HK-2 (cell line): ENCODE results near the gene INPP4B.

Source experiments
- DNase-seq: peaks from one replicate; pipeline ENCODE4 v3.0.0-alpha.2; 2018; ENCODE audit not compliant: unreplicated experiment

Gene INPP4B

DNA sequence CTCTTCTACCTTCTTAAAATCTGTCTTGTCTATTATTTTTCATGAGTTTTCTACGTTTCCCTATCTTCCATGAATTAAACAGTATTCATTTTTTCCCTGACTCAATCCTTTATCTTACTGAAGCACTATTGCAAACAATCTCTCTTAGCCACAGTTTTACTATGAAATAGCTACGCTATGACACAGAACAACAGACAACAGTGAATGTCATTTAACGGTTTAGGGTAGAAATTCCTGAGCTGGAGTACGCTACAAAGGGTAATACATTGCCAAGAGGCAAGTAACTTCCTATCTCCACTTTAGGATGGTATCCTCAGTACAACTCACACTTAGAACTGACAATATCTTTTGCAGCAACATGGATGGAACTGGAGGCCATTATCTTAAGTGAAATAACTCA, 552.6 kb downstream of the INPP4B start:
- DNase-seq: no peak

DNA sequence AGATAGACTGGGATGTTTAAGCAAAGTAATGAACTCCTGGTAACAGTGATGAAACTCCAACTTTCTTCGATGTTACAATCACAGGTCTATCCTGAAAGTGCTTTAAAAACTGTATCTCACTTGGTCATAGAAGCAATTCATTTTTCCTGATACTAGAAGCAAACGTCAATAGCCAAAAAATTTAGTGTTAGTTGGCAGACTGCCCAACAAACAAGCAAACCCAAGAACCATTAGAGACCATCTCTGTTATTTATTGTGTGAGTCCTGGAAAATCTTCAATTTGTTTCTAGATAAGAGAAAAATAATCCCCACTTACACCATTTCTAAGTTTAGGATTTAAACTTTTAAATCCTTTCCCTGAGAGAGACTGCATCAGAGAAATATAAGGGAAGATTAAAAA, 553.9 kb downstream of the INPP4B start:
- no peak for DNase-seq

DNA sequence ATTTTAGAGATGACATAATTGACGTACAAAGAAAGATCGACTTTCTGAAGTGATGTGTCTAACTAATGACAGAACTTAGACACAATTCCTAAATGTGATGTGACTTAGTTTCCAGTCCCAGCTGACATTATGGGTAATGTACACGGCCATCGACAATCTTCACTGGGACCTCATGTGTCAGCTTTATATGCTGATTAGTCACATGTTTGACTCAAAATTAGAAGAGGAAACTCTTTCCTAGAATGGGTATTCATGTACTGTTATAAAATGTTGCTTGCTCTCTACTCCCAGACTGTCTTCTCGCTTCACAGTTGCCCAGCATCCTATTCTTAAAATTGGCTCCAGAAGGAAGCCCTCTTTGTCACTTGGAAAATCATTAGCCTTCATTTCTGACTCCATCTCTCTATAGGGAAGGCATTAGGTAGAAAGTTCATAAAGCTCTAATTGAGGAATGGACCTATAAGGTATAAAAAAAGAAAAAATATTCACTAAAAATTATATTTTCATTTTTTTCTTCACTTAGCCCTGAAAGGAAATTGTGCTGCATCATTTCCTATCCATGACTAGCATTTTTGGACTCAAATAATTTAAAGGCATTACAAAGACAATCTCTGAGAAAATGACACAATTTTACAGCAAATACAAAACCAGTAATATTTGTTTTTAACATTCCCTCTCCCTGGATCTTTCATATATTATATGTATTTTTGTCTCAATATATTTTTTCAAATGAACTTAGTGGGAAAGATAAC, 554.6 kb downstream of the INPP4B start:
- no peak for DNase-seq

DNA sequence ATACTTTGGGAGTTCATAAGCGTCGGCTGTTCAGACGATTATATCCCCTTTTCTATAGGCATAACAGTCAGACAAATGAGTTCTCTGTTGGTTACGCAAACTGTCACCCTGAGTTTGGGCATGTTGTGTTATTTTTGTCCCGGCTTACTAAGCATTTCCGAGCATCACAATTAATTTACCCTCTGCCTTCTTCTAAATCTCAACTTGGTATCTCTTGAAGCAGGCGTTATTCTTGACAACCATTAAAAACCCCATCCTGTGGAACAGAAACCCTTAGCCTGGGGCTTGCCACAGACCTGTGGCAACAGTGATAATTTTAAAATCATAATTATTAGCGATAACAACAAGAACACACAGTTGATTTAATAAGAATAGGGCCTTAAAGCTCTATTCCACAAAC, 558.7 kb downstream of the INPP4B start:
- DNase-seq: no peak

DNA sequence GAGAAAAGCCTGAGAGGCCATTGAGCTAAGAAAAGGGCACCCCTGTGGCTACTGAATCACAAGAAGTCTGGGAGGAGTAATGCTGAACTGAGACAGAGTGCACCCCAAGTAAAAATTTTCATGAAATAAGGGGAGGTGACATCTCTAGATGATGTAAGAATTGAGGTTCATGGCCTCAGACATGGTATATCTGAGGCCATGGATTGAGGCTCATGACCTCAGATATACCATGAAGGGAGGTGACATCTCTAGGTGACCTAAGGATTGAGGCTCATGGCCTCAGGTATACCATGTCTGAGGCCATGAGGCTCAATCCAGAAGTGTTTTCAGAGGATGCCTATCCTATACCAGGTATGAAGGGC, 560.9 kb downstream of the INPP4B start:
- DNase-seq: no peak

DNA sequence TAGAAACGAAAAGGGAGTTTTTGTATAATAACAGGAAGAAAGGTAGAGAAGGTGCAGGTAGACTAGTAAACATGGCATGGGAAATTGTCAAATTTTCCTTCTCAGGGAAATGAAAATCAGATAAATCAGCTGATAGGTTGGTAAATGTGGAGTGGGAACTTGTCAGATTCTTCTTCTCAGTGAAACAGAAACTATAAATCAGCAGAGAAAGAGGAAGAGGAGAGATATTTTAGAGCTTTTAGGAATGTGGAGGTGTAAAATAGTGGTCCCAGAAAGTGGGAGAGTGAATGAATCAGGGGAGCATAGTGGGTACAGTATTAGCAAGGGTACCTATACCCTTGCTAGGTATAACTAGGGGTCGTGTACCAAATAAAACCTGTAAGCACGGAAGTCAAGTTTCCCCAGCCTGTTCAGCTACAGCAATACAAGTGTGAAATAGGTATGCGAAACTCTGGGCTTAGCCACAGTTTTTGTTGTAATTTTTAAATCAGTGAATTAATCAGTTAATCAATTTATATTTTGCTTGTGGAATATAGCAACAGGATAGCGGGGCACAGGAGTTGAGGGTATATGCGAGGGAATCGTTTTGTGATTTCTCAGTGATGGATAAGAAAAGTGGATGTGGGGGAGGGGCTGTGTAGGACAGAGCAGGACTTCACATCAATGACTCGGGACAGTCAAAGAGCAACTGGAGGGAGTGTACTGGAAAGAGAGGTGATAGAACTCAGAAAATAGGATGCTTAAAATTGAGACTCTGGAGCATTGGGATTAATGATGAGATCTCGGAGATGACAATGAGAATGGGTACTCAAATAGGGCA, 561.5 kb downstream of the INPP4B start:
- no peak for DNase-seq

DNA sequence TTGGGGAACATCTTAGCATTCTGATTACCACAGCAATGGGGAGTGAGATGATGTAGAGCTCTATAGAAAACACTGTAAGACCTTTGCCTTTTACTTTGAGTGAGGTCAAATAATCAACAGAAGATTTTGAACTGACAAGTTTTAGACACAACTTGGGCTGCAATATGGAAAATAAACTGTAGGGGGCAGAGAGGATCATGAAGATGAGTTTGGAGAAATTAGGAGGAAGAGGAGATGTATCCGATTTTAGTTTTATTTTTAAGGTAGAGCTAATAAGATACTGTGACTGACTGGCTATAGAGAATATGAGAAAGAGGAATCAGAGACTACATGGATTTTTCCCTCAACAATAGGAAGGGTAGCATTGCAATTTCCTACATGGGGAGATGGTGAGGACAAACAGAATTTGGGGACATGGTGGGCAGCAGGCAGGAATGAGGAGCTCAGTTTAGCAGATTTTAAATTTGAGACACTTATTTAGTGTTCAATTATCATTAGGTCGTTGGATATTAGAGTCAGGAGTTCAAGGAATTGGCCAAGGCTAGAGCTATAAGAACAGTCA, 563.1 kb downstream of the INPP4B start:
- no peak for DNase-seq

DNA sequence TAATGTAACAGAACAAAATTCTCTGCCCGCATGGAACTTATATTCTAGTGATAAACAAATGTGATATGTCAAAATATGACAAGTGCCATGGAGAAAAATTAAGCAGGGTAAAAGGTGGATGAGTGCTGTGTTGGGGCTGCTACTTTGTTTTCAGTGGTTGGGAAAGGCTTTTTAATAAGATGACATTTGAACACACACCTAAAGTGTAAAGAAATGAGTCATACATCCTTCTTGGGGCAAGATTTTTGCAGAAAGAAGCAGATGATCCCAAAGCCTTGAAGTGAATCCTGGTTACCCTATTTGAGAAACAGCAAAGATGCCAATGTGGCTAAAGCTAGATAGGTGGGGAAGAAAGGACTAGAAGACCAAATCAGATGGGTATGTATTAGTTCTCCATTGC, 564.1 kb downstream of the INPP4B start:
- DNase-seq: no peak

DNA sequence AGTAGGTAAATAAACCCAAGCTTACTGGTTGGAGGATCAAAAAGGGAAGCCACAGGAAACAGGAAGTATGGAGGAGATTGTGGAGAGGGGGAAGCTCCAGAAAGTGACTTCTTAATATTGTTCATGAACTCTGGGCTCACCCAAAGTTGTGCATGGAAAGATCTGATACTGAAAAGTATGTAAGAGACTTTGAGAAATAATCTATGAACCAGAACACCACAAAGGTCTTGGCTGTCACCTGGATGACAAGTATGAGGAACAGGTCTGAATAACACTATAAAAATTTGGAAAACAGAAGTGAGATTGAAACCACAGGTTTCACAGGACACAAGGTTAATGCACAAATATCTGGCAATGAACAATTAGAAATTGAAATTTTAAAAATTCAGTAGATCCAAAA, 567.4 kb downstream of the INPP4B start:
- DNase-seq: no peak

DNA sequence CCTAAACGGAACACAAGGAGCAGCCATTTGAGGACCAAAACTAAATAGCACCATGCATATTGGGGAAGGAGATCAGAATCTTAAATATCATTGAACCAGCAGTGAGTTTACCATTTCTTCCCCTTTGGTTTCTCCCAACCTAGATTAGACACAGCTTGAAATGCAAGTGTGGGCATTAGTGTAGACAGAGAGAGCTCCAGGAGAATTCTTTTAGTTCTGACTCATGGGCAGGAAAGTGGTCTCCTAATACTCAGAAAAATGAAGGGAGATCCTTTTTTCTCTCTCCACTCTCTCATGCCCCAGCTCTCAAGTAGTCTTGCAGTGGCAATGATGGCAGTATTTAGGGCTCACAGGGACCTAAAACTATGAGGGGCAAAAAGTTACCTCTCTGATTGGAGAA, 567.9 kb downstream of the INPP4B start:
- no peak for DNase-seq

DNA sequence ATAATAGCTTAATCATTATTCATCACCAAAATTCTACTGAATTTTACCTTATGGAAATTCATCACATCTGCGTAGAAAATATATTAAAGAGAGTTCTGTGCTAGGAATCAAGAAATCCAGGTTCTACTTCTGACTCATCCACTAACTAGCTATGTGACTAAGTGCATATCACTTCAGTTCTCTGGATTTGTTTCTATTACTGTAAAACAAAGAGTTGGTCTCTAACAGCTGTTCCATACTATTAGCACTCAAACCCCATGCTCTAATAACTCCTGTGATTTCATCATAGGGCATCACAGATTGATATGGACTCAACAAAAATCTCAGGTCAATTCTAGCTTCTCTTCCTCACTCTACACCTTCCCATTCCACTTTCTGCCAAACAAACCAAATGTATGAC, 572.0 kb downstream of the INPP4B start:
- DNase-seq: no peak

DNA sequence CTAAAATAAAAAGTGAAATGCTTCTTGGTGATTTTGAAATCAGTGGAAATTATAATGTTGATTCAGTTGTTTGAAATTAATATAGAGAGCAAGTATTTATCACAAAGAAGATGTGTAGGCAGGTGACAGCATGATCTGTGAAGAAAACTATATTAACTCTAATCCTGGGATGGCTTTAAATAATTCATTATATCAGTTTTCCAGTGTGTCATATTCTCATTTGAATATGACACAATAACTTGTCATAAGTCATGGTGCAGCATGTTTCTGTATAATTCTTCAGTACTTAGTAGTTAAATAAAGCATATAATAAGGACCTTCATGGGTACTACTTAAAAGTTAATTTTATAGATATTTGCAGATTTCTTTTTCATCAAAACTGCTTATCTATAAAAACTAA, 573.6 kb downstream of the INPP4B start:
- no peak for DNase-seq

DNA sequence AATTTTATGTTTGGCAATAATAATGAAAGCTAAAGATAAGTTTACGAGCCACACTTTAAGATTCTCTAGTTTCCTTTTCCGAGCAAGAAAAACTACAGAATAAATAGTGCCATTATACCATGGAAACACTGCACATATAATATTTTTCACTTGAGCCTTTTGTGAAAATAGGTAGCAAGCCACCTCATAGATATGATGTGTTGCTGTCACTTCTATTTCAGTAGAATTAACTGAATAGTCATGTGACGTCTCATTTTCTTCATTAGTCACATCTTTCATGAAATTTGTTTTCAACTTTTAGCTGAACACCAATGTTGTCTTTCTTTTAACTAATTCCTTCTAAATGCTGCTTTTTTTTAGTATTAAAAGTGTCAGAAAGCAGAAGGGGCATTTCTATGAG, 574.3 kb downstream of the INPP4B start:
- DNase-seq: no peak

DNA sequence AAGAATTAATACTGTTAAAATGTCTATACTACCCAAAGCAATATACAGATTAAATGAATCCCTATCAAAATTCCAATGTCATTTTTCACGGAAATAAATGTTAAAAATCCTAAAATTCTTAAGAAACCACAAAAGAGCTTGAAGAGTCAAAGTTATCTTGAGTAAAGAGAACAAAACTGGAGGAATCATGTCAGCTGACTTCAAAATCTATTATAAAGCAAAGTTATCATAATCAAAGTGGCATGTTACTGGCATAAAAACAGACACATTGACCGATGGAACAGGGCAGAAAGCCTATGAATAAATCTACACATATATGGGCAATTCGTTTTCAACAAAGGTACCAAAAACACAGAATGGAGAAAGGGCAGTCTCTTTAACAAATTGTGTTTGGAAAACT, 579.0 kb downstream of the INPP4B start:
- no peak for DNase-seq

DNA sequence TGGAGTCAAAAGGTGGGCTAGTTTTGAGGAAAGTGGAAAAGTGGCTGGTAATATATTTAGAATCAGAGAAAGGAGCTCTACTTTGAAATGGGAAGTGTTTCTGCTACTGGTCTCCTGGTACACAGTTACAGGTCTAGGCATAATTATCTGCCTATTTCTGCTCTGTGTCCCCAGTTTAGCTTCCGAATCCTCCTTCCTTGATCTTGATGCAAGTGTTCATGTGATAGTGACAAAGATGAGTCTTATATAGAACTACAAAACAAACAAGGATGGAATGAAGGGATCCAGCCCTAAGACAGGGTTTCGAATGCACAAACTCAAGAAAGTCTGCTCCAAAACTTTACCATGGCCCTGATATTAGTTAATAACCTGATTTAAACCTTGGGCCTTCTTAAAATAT, 580.2 kb downstream of the INPP4B start:
- no peak for DNase-seq

DNA sequence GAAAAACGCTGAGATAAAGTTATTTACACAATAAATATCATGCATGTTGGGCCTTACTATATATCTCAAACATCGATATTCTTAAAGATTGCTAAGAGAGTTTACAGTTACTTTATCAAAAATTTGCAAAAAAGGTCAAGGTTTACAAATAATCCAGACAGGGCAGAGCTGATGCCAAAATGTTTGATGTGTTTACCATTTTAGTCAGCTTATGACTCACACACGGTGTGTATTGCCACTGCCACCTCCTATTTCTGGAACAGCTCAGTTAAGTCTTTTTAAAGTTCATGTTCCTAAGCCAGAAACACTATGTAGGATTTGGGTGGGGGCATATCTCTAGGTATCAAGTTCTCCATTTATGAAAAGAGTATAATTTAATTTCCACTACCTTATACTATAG, 580.6 kb downstream of the INPP4B start:
- DNase-seq: no peak

DNA sequence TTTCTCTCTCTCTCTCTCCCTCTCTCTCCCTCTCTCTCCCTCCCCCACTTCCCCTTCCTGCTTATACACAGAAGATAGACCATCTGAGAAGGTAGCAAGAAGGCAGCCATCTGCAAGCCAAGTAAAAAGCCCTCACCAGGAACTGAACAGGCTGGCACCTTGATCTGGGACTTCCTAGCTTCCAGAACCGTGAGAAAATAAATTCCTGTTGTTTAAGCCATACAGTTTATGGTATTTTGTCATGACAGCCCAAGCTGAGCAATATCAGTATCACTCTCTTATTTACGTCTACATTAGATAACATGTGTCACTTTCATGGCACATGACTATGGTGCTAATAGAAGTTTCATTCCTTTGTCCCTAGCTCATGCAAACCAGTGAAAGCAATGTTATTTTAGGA, 581.1 kb downstream of the INPP4B start:
- no peak for DNase-seq

DNA sequence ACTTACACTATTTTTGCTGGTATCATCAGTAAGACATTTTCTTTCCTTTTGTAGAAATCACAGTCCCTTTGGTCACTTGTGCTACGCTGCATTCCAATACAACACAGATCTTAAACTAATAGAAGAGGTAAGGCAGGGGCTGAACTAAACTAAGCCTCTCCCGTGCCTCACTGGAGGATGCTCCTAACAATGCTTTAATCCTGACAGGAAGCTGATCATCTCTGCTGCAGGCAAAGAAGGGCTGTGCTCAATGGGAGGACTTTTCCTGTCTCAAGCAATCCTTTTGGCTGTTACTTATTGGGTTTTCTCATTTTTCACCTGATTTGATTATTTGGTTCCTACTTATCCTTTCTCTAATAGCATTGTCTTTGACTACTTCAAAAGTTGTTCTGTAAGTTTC, 583.1 kb downstream of the INPP4B start:
- no peak for DNase-seq

DNA sequence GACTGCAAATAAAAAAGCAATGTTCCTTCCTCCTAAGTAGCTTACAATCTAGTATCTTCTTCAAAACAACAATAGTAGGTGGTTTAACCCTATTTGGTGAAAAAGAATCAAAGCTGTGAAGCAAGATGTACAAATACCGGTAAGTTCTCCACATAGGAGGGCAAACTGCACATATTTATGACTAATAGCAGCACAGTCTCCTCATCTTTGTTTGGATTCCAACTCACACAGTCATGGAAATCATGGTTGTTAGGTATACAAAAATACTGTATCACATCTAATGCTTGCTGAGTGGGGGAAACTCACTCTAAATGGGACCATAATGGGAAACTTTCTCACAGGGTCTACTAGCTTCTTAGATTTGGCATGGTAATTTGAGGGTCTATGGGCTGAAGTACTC, 597.2 kb downstream of the INPP4B start:
- DNase-seq: no peak

DNA sequence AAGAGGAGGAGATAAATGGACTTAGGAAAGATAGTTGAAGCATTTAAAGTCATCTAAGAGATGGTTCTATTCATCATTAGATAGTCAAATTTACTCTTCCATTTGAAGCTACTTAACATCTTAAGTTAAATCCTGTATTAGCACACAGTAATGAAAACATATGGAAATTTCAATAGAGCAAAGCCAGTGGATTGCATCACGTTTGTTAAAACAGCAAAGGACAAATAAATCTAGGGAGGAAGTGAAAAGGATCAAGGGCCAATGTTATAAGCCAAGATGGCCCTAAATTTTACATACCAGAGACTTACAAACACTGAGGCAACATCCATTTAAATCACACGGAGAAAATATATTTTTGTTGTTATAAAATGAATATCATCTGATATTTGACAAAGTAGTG, 602.8 kb downstream of the INPP4B start:
- no peak for DNase-seq

DNA sequence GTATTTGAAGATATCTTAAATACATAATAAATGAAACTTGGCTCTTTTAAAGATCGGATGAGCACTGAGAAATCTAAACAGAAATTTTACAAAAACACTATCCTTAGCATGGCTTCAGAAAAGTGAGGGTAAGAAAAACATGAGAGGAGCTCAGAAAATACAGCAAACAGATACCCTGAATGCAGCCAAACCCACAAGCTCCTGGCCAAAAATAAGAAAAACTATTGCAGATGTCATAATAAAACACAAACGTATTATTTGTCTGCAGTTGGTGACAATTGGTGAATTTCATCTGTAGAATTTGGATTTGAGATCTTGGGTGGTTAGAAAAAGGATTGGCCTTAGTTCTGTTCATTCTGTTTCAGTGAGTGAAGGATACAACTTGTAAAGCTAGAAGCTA, 603.9 kb downstream of the INPP4B start:
- DNase-seq: no peak

DNA sequence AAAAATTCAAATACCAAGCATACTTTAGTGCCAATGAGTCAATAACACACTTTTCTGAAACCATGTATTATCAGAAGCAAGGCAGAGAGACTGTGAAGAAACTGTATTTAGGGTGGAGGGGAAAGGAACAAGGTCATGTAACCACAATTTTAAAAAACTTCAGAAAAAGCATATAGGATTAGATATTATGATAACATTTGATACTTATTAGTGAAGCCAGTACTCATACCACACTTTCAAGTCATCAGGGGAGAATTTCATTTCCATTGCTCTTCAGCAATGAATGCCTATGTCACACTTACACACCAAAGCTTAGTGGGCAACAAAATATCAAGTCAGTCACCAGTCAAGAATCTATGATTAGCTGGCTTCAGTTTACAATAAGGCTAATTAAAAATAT, 607.5 kb downstream of the INPP4B start:
- DNase-seq: no peak

DNA sequence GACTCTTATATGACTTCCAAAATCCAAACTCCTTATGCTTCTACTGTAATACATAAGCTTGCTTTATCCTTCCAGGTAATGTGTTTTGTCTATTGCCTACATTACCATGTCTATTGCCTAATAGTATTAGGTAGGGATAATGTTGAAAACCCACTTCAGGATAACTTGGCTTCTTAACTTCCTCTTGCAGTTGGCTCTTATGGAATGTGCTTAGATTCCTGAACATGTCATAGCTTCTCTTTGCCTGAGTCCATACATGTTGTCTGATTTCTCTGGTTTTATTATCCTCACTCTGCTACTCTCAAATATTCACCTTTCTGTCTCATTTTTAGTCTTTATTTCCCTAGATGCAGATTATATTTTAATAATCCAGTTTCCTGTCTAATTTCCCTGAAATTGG, 609.8 kb downstream of the INPP4B start:
- no peak for DNase-seq
